Activated T-cell treated with anti-CD3 and anti-CD28 coated beads, Interleukin-2, amount 50 U/mL, for 24 hours (primary cell): ENCODE results near the gene TMCO5A.
"Not testable (repeated sequence)": the region's sequence is repeated elsewhere in the genome, so short reads cannot be mapped to it uniquely, and the experiment has no call there.

Source experiments
- DNase-seq: peaks from one replicate; pipeline ENCODE4 v3.0.0-alpha.2; 2020
- H3K27ac Mint-ChIP-seq: 2 replicates; pipeline ENCODE4 v1.8.0; 2020; ENCODE audit warnings: mild to moderate bottlenecking, mixed read lengths
- H3K27me3 Mint-ChIP-seq: 2 replicates; pipeline ENCODE4 v1.8.0; 2020; ENCODE audit warnings: mixed read lengths
- H3K36me3 Mint-ChIP-seq: 2 replicates; pipeline ENCODE4 v1.8.0; 2020; ENCODE audit warnings: low read depth, mixed read lengths
- H3K4me1 Mint-ChIP-seq: 2 replicates; pipeline ENCODE4 v1.8.0; 2020; ENCODE audit warnings: low read depth, mixed read lengths
- H3K4me3 Mint-ChIP-seq: 2 replicates; pipeline ENCODE4 v1.8.0; 2020; ENCODE audit warnings: mild to moderate bottlenecking, moderate library complexity, mixed read lengths
- H3K9me3 Mint-ChIP-seq: 2 replicates; pipeline ENCODE4 v1.8.0; 2020; ENCODE audit warnings: mixed read lengths

The TMCO5A gene

GRCh38 chr15:37931868-37932267, 2.6 kb upstream of the TMCO5A start:
- H3K9me3 Mint-ChIP-seq, result no peaks in the 10 kb centered on the region
- H3K27me3 Mint-ChIP-seq, result peaks cover 2% of the 10 kb centered on the region
- no peak for DNase-seq
- no peak overlapping the region for H3K4me3 Mint-ChIP-seq
- H3K27ac Mint-ChIP-seq, result no peak overlapping the region
- no peaks in the 10 kb centered on the region for H3K36me3 Mint-ChIP-seq
- no peaks in the 10 kb centered on the region for H3K4me1 Mint-ChIP-seq

GRCh38 chr15:37932549-37932948, 1.9 kb upstream of the TMCO5A start:
- no peak overlapping the region for H3K27ac Mint-ChIP-seq
- H3K4me3 Mint-ChIP-seq, result no peak overlapping the region
- no peaks in the 10 kb centered on the region for H3K4me1 Mint-ChIP-seq
- H3K9me3 Mint-ChIP-seq, result no peaks in the 10 kb centered on the region
- DNase-seq, result no peak
- H3K27me3 Mint-ChIP-seq, result peaks cover 2% of the 10 kb centered on the region
- no peaks in the 10 kb centered on the region for H3K36me3 Mint-ChIP-seq

- H3K36me3 Mint-ChIP-seq, result no peaks in the 10 kb centered on the region
- H3K27ac Mint-ChIP-seq, result no peak overlapping the region
- no peaks in the 10 kb centered on the region for H3K9me3 Mint-ChIP-seq
- no peaks in the 10 kb centered on the region for H3K4me1 Mint-ChIP-seq
- peaks cover 2% of the 10 kb centered on the region for H3K27me3 Mint-ChIP-seq
- no peak overlapping the region for H3K4me3 Mint-ChIP-seq
- DNase-seq, result no peak
Observed at GRCh38 chr15:37933666-37934065, 774 bp upstream of the TMCO5A start.

- Mint-ChIP-seq H3K9me3 (no peaks in the 10 kb centered on the region), H3K27ac (no peak overlapping the region), H3K27me3 (peaks cover 2% of the 10 kb centered on the region), H3K4me1 (no peaks in the 10 kb centered on the region), H3K4me3 (no peak overlapping the region), H3K36me3 (no peaks in the 10 kb centered on the region)
- DNase-seq, result no peak
Observed at GRCh38 chr15:37940876-37941275, 6.4 kb downstream of the TMCO5A start.

GRCh38 chr15:37941779-37942178, 7.3 kb downstream of the TMCO5A start:
- Mint-ChIP-seq H3K4me1 (no peaks in the 10 kb centered on the region), H3K27ac (no peak overlapping the region)

GRCh38 chr15:37951999-37952398, 17.6 kb downstream of the TMCO5A start:
- no peak overlapping the region for H3K4me3 Mint-ChIP-seq
- peaks cover 6% of the 10 kb centered on the region for H3K9me3 Mint-ChIP-seq
- H3K27me3 Mint-ChIP-seq, result peaks cover 20% of the 10 kb centered on the region

More at GRCh38 chr15:37941779-37942178, 7.3 kb downstream of the TMCO5A start:
- no peak overlapping the region for H3K4me3 Mint-ChIP-seq
- H3K36me3 Mint-ChIP-seq, result no peaks in the 10 kb centered on the region
- no peaks in the 10 kb centered on the region for H3K9me3 Mint-ChIP-seq
- peaks cover 3% of the 10 kb centered on the region for H3K27me3 Mint-ChIP-seq
- DNase-seq, result no peak

GRCh38 chr15:37960742-37961141, 26.3 kb downstream of the TMCO5A start:
- H3K36me3 Mint-ChIP-seq, H3K4me3 Mint-ChIP-seq, DNase-seq, H3K4me1 Mint-ChIP-seq, H3K27ac Mint-ChIP-seq, H3K27me3 Mint-ChIP-seq, H3K9me3 Mint-ChIP-seq: not testable (repeated sequence)

More at GRCh38 chr15:37951999-37952398, 17.6 kb downstream of the TMCO5A start:
- no peak for DNase-seq
- Mint-ChIP-seq H3K27ac (no peak overlapping the region), H3K36me3 (no peaks in the 10 kb centered on the region), H3K4me1 (no peaks in the 10 kb centered on the region)

- Mint-ChIP-seq H3K36me3 (no peaks in the 10 kb centered on the region), H3K27me3 (peaks cover 5% of the 10 kb centered on the region), H3K4me3 (no peak overlapping the region), H3K4me1 (no peaks in the 10 kb centered on the region), H3K27ac (no peak overlapping the region), H3K9me3 (peaks cover 5% of the 10 kb centered on the region)
- DNase-seq, result no peak
Observed at GRCh38 chr15:37967788-37968187, 33.3 kb downstream of the TMCO5A start.

GRCh38 chr15:37973856-37974255, 39.4 kb downstream of the TMCO5A start:
- no peaks in the 10 kb centered on the region for H3K36me3 Mint-ChIP-seq
- DNase-seq, result no peak
- H3K27me3 Mint-ChIP-seq, result peaks cover 4% of the 10 kb centered on the region
- no peak overlapping the region for H3K27ac Mint-ChIP-seq
- peaks cover 5% of the 10 kb centered on the region for H3K9me3 Mint-ChIP-seq
- no peaks in the 10 kb centered on the region for H3K4me1 Mint-ChIP-seq
- H3K4me3 Mint-ChIP-seq, result no peak overlapping the region

GRCh38 chr15:37978231-37978630, 43.8 kb downstream of the TMCO5A start:
- DNase-seq, result no peak
- Mint-ChIP-seq H3K4me3 (no peak overlapping the region), H3K4me1 (no peaks in the 10 kb centered on the region), H3K36me3 (no peaks in the 10 kb centered on the region), H3K9me3 (no peaks in the 10 kb centered on the region), H3K27ac (no peak overlapping the region), H3K27me3 (peaks cover 4% of the 10 kb centered on the region)

GRCh38 chr15:37979671-37980409, 45.4 kb downstream of the TMCO5A start:
- H3K27ac Mint-ChIP-seq, result no peak overlapping the region
- H3K4me1 Mint-ChIP-seq, result no peaks in the 10 kb centered on the region
- no peaks in the 10 kb centered on the region for H3K9me3 Mint-ChIP-seq
- H3K36me3 Mint-ChIP-seq, result no peaks in the 10 kb centered on the region
- no peak for DNase-seq
- H3K4me3 Mint-ChIP-seq, result no peak overlapping the region
- H3K27me3 Mint-ChIP-seq, result peaks cover 4% of the 10 kb centered on the region

GRCh38 chr15:37981201-37981600, 46.8 kb downstream of the TMCO5A start:
- Mint-ChIP-seq H3K27ac (no peak overlapping the region), H3K36me3 (no peaks in the 10 kb centered on the region), H3K4me3 (no peak overlapping the region), H3K4me1 (no peaks in the 10 kb centered on the region), H3K27me3 (peaks cover 6% of the 10 kb centered on the region), H3K9me3 (no peaks in the 10 kb centered on the region)
- DNase-seq, result no peak

GRCh38 chr15:37981775-37982174, 47.3 kb downstream of the TMCO5A start:
- Mint-ChIP-seq H3K4me1 (no peaks in the 10 kb centered on the region), H3K27me3 (peaks cover 6% of the 10 kb centered on the region), H3K36me3 (no peaks in the 10 kb centered on the region), H3K4me3 (no peak overlapping the region), H3K27ac (no peak overlapping the region), H3K9me3 (no peaks in the 10 kb centered on the region)
- DNase-seq, result no peak

GRCh38 chr15:37984368-37984767, 49.9 kb downstream of the TMCO5A start:
- Mint-ChIP-seq H3K36me3 (no peaks in the 10 kb centered on the region), H3K9me3 (peaks cover 7% of the 10 kb centered on the region), H3K27ac (no peak overlapping the region), H3K4me1 (no peaks in the 10 kb centered on the region), H3K4me3 (no peak overlapping the region), H3K27me3 (peaks cover 2% of the 10 kb centered on the region)
- no peak for DNase-seq

- Mint-ChIP-seq H3K9me3 (peaks cover 8% of the 10 kb centered on the region), H3K4me1 (no peaks in the 10 kb centered on the region), H3K27ac (no peak overlapping the region), H3K27me3 (peaks cover 13% of the 10 kb centered on the region), H3K4me3 (no peak overlapping the region), H3K36me3 (no peaks in the 10 kb centered on the region)
- no peak for DNase-seq
Observed at GRCh38 chr15:37995461-37996347, 61.3 kb downstream of the TMCO5A start.
